HG03135 (cell line): ENCODE results near the gene VWA1.
A peak's percentile ranks its signal among the peaks of the same experiment; 100 is the strongest.
"Not testable (repeated sequence)": the region's sequence is repeated elsewhere in the genome, so short reads cannot be mapped to it uniquely, and the experiment has no call there.

Experiments
- ATAC-seq: cut with Tn5 transposase; IDR thresholded peaks from one replicate; pipeline ENCODE4 v1.9.1; 2021; ENCODE audit warnings: mild to moderate bottlenecking, moderate library complexity; ENCODE audit not compliant: unreplicated experiment

Gene VWA1

GRCh38 chr1:1454286-1455056 lies 19.0 kb downstream of the VWA1 start:
- not testable (repeated sequence) for ATAC-seq

- ATAC-seq: no peak
Observed at GRCh38 chr1:1455366-1455884, 19.9 kb downstream of the VWA1 start.

DNA sequence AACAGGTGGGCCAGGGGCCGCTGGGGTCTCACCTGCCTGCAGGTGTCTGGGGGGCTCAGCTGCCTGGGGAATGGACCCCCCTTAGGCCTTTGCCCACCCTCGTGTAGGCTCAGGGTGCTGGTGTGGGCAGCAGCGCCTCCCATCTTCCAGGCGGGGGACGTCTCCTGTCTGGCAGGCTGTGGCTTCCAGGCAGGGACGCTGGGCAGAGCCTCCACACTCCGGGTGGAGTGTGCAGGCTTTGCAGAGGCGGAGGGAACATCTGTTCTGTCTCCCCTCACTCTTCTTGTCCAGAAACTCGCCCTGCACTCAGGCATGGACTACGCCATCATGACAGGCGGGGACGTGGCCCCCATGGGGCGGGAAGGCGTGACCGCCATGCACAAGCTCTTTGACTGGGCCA lies 20.4 kb downstream of the VWA1 start:
- ATAC-seq: not testable (repeated sequence)

DNA sequence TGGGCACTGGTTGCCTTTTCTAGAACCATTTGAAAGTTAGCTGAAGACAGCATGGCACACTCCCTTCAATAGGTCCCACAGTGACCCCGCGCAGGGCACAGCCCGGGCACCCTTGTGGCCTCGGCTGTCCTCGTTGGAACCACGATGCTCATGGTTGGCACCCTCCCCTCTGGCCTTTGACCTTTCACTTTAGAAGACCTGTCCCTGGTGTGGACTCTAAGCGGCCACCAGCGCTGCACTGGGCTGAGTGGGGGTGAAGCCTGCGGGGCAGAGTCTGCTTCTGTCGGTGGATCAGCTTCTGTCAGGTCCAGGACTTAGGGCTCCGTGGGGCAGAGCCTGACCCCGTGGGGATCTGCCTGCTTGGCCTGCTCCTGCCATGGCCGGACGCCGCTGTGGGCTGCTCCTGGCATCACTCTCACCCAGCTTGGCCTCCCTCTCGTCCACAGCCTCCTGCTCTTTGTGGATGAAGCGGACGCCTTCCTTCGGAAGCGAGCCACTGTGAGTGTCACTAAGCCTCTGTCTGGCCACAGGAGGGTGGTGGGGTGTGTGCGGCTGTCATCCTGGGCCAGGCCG lies 21.3 kb downstream of the VWA1 start:
- ATAC-seq: not testable (repeated sequence)

DNA sequence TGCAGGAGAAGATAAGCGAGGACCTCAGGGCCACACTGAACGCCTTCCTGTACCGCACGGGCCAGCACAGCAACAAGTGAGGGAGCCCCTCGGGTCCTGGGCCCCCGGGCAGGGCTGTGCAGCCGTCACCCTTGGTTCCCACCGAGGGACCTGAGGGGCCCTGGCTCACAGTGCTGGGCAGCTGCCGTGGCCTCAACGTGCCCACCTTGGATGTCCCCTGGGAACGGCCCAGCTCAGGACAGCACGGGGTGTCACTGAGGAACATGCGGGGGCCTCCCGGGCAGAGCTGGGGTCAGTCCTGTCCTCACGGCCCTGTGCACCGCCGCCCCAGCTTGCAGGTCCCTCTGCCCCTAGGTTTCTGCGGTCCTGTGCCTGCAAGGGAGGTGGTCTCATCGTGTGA lies 23.7 kb downstream of the VWA1 start:
- ATAC-seq: not testable (repeated sequence)

- not testable (repeated sequence) for ATAC-seq
Observed at GRCh38 chr1:1459711-1460110, 24.2 kb downstream of the VWA1 start.

GRCh38 chr1:1460540-1461130 lies 25.1 kb downstream of the VWA1 start:
- no peak for ATAC-seq

DNA sequence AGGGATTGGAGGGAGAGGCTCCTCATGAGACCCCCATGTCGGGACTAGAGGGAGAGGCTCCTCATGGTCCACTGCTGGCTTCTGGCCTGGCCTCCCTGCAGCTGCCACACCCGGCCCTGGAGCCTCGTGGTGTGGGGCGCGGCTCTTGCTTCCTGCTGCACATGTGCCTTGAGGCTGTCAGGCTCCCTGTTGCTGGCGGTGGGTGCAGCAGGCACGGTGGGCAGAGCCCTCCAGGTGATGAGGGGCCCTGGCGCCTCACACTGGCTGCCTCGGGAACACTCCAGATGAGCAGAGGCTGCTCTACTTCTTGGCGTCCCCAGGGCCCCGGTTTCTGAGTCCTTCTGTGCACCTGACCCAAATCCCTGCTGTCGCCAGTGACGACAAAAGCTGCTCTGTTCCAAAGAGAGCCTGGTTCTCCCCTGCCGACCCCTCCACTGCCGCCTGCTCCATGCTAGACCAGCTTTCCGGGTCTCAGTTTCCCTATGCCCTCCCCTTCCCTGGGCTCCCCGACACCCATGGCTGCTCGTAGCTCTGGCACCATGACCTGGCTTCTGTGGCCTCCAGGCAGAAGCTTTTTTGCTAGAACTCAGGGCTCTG lies 26.3 kb downstream of the VWA1 start:
- no peak for ATAC-seq

DNA sequence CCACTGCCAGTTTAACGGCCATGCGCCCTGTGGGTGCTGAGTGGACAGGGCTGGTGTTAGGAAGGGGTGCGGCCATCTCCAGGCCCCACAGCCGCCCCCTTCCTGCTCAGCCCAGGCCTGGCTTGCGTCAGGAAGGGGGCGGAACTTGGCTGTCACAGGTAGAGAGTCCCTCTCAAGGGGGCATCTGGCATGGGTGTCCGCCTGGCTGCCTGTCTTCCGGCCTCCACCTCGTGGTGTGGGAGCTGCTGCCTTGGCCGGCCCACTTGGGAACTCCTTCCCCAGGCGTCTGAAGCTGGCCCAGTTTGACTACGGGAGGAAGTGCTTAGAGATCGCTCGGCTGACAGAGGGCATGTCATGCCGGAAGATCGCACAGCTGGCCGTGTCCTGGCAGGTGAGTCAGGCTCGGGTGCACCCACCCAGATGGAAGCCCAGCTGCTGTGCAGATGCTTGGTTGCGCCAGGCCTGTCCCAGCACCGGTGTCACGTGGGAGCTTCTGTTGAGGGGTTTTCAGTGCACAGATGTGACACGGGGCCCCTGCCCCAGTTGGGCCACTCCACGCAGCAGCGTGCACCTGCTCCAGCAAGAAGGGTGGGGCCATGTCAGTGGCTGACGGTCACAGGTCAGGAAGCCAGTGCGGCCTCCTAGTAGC lies 27.0 kb downstream of the VWA1 start:
- no peak for ATAC-seq

DNA sequence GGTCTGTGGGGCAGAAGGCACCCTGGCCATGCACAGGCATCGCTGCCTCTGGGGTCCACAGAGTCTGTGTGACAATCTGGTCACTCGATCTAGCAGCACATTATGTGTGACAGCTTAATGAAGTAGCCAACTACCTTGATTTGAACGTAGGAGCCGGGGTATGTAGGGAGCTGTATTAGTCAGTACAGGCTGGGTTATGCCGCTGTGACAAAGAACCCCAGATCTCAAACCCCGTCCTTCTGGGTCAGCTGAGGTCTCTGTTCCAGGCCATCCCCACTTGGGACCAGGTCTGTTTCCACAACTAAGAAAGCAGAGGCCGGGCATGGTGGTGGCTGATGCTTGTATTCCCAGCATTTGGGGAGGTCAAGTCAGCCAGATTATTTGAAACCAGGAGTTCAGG lies 27.8 kb downstream of the VWA1 start:
- no peak for ATAC-seq

DNA sequence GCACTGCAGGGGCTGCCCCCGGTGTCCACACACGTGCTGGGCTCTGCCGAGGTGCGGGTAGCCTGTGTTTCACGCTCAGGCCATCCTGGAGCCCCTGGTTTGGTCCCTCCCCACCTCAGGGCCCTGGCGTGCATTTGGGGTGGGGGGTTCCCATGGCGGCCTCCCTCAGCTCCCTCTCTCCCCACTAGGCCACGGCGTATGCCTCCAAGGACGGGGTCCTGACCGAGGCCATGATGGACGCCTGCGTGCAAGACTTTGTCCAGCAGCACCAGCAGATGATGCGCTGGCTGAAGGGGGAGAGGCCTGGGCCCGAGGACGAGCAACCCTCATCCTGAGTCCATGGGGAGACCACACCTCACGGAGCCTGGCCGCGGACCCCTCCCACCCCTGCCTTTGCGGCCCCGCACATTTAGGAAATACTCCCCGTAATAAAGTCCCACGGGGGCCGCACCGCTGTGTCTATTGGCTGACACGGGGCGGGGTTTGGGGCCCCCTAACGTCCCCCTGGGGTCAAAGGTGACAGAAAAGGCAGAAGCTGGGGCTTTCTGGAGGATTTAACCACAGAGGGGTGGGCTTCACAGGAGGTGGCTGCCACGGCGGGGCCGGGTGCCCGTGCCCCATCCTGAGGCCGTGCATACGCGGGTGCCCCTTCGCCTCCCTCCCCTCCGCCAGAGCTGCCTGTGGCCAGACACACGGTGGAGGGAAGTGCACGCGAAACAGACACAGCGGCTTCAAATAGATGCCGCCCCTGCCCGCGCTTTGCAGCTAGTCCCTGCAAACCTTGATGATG lies 32.9 kb downstream of the VWA1 start:
- not testable (repeated sequence) for ATAC-seq

GRCh38 chr1:1470626-1471388 lies 35.3 kb downstream of the VWA1 start:
- no peak for ATAC-seq

DNA sequence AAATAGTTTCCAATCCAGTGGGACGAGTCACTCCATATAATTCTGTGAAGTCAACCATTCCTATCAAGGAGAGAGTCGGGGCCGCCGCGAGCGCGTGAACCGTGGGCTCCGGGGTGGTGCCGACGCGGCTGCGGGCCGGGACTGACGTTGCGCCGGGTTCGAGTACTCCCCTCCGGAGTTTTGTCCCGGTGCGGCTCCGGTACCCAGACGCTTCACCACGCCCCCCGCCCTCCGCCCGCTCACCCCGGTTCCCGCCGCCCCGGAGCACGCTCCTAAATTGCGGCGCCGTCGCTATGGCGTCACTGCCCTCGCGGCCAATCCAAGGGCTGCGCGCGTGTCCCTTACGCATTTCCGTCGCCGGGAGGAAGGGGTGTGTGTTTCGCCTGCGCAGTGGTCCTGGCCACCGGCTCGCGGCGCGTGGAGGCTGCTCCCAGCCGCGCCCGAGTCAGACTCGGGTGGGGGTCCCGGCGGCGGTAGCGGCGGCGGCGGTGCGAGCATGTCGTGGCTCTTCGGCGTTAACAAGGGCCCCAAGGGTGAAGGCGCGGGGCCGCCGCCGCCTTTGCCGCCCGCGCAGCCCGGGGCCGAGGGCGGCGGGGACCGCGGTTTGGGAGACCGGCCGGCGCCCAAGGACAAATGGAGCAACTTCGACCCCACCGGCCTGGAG lies 36.0 kb downstream of the VWA1 start, which contains the start of gene ATAD3B:
Gene ATAD3B, plus strand, starts transcription at position 377 of the 664 bp plus-strand sequence. Its CDS starts 120 bp downstream, at position 497.
- peak; percentile 88 for ATAC-seq

GRCh38 chr1:1472053-1472876 lies 36.8 kb downstream of the VWA1 start:
- peak; percentile 21 for ATAC-seq

GRCh38 chr1:1476011-1476410 lies 40.5 kb downstream of the VWA1 start:
- ATAC-seq: not testable (repeated sequence)

GRCh38 chr1:1477206-1477605 lies 41.7 kb downstream of the VWA1 start:
- no peak for ATAC-seq

GRCh38 chr1:1479547-1480487 lies 44.3 kb downstream of the VWA1 start:
- ATAC-seq: no peak
